GM23338 (cell line): ENCODE measurements around the gene MAD1L1. TPM values are rescaled to one million over a fixed set of nuclear protein-coding genes. Genes with fewer than 3 reads are reported as not detected.

Experiments
- ATAC-seq: fragments of 200-7000 bp; cut with Tn5 transposase; 3 replicates; pipeline ENCODE4 v1.9.1; 2020
- DNase-seq: peaks from one replicate; pipeline ENCODE4 v3.0.0-alpha.2; 2015; ENCODE audit warnings: low spot score
- H2AFZ ChIP-seq: fragments of 200-600 bp; sonication (generic); 2 replicates; pipeline ENCODE4 v1.8.0; 2016; ENCODE audit warnings: antibody characterized with exemption, mild to moderate bottlenecking, moderate library complexity
- H3F3A ChIP-seq: fragments of 200-600 bp; sonication (generic); replicated peaks from 2 replicates; pipeline ENCODE4 v1.8.0; 2017; ENCODE audit warnings: antibody characterized with exemption, mixed run types, low read depth
- H3K27ac ChIP-seq: fragments of 200-600 bp; sonication (generic); 2 replicates; pipeline ENCODE4 v1.6.1; 2016; ENCODE audit warnings: low read depth
- H3K27me3 ChIP-seq: fragments of 200-600 bp; sonication (generic); 2 replicates; pipeline ENCODE4 v1.8.0; 2016; ENCODE audit warnings: mild to moderate bottlenecking, mixed run types, moderate library complexity; ENCODE audit not compliant: insufficient read depth
- H3K36me3 ChIP-seq: fragments of 200-600 bp; sonication (generic); 2 replicates; pipeline ENCODE4 v1.8.0; 2016; ENCODE audit warnings: mild to moderate bottlenecking; ENCODE audit not compliant: insufficient read depth
- H3K4me1 ChIP-seq: fragments of 200-600 bp; sonication (generic); 2 replicates; pipeline ENCODE4 v1.8.0; 2016; ENCODE audit warnings: mild to moderate bottlenecking, moderate library complexity; ENCODE audit not compliant: insufficient read depth
- H3K4me2 ChIP-seq: fragments of 200-600 bp; sonication (generic); 2 replicates; pipeline ENCODE4 v1.7.1; 2017; ENCODE audit warnings: mixed run types
- H3K4me3 ChIP-seq: fragments of 200-600 bp; sonication (generic); 2 replicates; pipeline ENCODE4 v1.6.1; 2016; ENCODE audit warnings: mixed run types
- H3K79me2 ChIP-seq: fragments of 200-600 bp; sonication (generic); replicated peaks from 2 replicates; pipeline ENCODE4 v1.8.0; 2017; ENCODE audit warnings: mild to moderate bottlenecking; ENCODE audit not compliant: insufficient read depth
- H3K9me2 ChIP-seq: fragments of 200-600 bp; sonication (generic); 2 replicates; pipeline ENCODE4 v1.8.0; 2017; ENCODE audit not compliant: insufficient read depth
- H4K20me1 ChIP-seq: fragments of 200-600 bp; sonication (generic); replicated peaks from 2 replicates; pipeline ENCODE4 v1.8.0; 2017; ENCODE audit warnings: mild to moderate bottlenecking; ENCODE audit not compliant: insufficient read depth
- H3K27ac Mint-ChIP-seq: 2 replicates; pipeline ENCODE4 v1.8.0; 2020; ENCODE audit warnings: inconsistent platforms, mild to moderate bottlenecking, moderate library complexity, mixed read lengths
- H3K27me3 Mint-ChIP-seq: 3 replicates; pipeline ENCODE4 v1.8.0; 2022; ENCODE audit warnings: low read depth, mild to moderate bottlenecking, moderate library complexity, mixed read lengths, inconsistent platforms; ENCODE audit not compliant: insufficient read depth, poor library complexity
- H3K36me3 Mint-ChIP-seq: 3 replicates; pipeline ENCODE4 v1.8.0; 2021; ENCODE audit warnings: low read depth, mild to moderate bottlenecking, inconsistent platforms, moderate library complexity, mixed read lengths
- H3K4me1 Mint-ChIP-seq: 3 replicates; pipeline ENCODE4 v1.8.0; 2020; ENCODE audit warnings: mild to moderate bottlenecking, inconsistent platforms, mixed read lengths
- H3K4me3 Mint-ChIP-seq: 3 replicates; pipeline ENCODE4 v1.8.0; 2021; ENCODE audit warnings: moderate library complexity, mild to moderate bottlenecking, inconsistent platforms, mixed read lengths
- H3K9me3 Mint-ChIP-seq: 3 replicates; pipeline ENCODE4 v1.8.0; 2020; ENCODE audit warnings: moderate library complexity, mild to moderate bottlenecking, inconsistent platforms, mixed read lengths
- EZH2phosphoT487 ChIP-seq: fragments of 200-600 bp; sonication (generic); IDR thresholded peaks from one replicate; pipeline ENCODE4 v1.8.1; 2018; ENCODE audit warnings: antibody characterized with exemption; ENCODE audit not compliant: unreplicated experiment
- JUNB ChIP-seq: IDR thresholded peaks from one replicate; pipeline ENCODE4 v1.6.1; 2016; ENCODE audit warnings: antibody characterized with exemption; ENCODE audit not compliant: unreplicated experiment
- NANOG ChIP-seq: IDR thresholded peaks from 2 replicates; pipeline ENCODE4 v1.6.1; 2016; ENCODE audit warnings: antibody characterized with exemption, borderline replicate concordance
- POLR2AphosphoS5 ChIP-seq: IDR thresholded peaks from 2 replicates; pipeline ENCODE4 v1.6.1; 2016; ENCODE audit warnings: antibody characterized with exemption, low read depth
- STAT1 ChIP-seq: IDR thresholded peaks from one replicate; pipeline ENCODE4 v1.6.1; 2016; ENCODE audit warnings: antibody characterized with exemption; ENCODE audit not compliant: unreplicated experiment
- ZNF331 ChIP-seq: fragments of 250-450 bp; sonication (Bioruptor Pico); IDR thresholded peaks from 2 replicates; pipeline ENCODE4 v1.5.0; 2020; ENCODE audit warnings: low read depth, mild to moderate bottlenecking, moderate library complexity
- polyA plus RNA-seq: library from polyadenylated mRNA; unstranded; fragments of >200 nt; fragmentation: Nextera tagmentation; extraction: Ambion mirVana; gene quantifications from 2 replicates; pipeline ENCODE4 v1.2.1, GENCODE V29; 2016
- total RNA-seq: library from RNA; depleted of rRNA; stranded (reverse); fragments of >200 nt; shearing (Covaris generic); gene quantifications from 2 replicates; pipeline ENCODE4 v1.2.3, GENCODE V29; 2014
- TF ChIP-seq, protein P1 (sequence below), 2 experiments: fragments of 200-600 bp in 1 of 2; sonication (generic) in 1 of 2; conservative IDR thresholded peaks; 2 replicates each; pipeline versions ENCODE4 v1.5.1 to v1.6.1; 2016 to 2017; ENCODE audit warnings: antibody characterized with exemption in 2 of 2, low read depth in 2 of 2, mild to moderate bottlenecking in 2 of 2, moderate library complexity in 1 of 2
- TF ChIP-seq, protein P2 (sequence below): IDR thresholded peaks from one replicate; pipeline ENCODE4 v1.6.1; 2018; ENCODE audit warnings: antibody characterized with exemption; ENCODE audit not compliant: unreplicated experiment
- TF ChIP-seq, protein P3 (sequence below): fragments of 250-450 bp; sonication (Bioruptor Pico); IDR thresholded peaks from 2 replicates; pipeline ENCODE4 v1.5.0; 2020; ENCODE audit warnings: mild to moderate bottlenecking, moderate library complexity

The MAD1L1 gene
- total and polyA plus RNA-seq, 2 experiments from 2014 or later, result 40.3 to 59.3 TPM

DNA sequence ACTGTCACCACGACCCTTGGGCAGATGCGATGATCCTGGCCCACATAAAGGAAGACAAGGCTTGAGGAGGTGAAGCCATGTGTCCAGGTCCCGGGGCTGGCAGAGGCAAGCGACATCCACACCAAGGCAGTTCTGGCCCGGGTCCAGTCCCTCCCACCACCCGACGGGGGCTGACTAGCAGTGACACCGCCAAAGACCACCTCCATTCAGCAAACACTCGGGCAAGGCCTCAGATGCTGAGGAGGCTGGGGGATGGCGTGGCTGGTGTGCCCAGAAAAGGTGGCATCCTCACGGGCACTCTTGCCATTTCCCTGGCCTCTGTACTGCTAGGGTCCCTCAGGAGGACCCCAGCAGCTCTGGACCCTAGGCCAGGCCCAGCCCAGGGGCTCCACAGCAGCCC, 343.7 kb downstream of the MAD1L1 start:
- DNase-seq, result no peak
- Mint-ChIP-seq H3K9me3 (peaks cover 20% of the 10 kb centered on the region), H3K27ac (no peak overlapping the region), H3K27me3 (peaks cover 18% of the 10 kb centered on the region), H3K36me3 (peaks cover 34% of the 10 kb centered on the region), H3K4me3 (no peak overlapping the region), H3K4me1 (no peaks in the 10 kb centered on the region)
- no peaks in the 10 kb centered on the region for H3K36me3 ChIP-seq
- peaks cover 18% of the 10 kb centered on the region for H3F3A ChIP-seq
- TF ChIP-seq, protein P1, sequence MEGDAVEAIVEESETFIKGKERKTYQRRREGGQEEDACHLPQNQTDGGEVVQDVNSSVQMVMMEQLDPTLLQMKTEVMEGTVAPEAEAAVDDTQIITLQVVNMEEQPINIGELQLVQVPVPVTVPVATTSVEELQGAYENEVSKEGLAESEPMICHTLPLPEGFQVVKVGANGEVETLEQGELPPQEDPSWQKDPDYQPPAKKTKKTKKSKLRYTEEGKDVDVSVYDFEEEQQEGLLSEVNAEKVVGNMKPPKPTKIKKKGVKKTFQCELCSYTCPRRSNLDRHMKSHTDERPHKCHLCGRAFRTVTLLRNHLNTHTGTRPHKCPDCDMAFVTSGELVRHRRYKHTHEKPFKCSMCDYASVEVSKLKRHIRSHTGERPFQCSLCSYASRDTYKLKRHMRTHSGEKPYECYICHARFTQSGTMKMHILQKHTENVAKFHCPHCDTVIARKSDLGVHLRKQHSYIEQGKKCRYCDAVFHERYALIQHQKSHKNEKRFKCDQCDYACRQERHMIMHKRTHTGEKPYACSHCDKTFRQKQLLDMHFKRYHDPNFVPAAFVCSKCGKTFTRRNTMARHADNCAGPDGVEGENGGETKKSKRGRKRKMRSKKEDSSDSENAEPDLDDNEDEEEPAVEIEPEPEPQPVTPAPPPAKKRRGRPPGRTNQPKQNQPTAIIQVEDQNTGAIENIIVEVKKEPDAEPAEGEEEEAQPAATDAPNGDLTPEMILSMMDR (conservative IDR thresholded peaks at IDR 0.05; ENCODE audit: low read depth in 2 of 2), result no peak
- TF ChIP-seq ZNF331, result no peak
- TF ChIP-seq, protein P2, sequence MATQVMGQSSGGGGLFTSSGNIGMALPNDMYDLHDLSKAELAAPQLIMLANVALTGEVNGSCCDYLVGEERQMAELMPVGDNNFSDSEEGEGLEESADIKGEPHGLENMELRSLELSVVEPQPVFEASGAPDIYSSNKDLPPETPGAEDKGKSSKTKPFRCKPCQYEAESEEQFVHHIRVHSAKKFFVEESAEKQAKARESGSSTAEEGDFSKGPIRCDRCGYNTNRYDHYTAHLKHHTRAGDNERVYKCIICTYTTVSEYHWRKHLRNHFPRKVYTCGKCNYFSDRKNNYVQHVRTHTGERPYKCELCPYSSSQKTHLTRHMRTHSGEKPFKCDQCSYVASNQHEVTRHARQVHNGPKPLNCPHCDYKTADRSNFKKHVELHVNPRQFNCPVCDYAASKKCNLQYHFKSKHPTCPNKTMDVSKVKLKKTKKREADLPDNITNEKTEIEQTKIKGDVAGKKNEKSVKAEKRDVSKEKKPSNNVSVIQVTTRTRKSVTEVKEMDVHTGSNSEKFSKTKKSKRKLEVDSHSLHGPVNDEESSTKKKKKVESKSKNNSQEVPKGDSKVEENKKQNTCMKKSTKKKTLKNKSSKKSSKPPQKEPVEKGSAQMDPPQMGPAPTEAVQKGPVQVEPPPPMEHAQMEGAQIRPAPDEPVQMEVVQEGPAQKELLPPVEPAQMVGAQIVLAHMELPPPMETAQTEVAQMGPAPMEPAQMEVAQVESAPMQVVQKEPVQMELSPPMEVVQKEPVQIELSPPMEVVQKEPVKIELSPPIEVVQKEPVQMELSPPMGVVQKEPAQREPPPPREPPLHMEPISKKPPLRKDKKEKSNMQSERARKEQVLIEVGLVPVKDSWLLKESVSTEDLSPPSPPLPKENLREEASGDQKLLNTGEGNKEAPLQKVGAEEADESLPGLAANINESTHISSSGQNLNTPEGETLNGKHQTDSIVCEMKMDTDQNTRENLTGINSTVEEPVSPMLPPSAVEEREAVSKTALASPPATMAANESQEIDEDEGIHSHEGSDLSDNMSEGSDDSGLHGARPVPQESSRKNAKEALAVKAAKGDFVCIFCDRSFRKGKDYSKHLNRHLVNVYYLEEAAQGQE, result no peak
- no peak for TF ChIP-seq NANOG
- TF ChIP-seq, protein P3, sequence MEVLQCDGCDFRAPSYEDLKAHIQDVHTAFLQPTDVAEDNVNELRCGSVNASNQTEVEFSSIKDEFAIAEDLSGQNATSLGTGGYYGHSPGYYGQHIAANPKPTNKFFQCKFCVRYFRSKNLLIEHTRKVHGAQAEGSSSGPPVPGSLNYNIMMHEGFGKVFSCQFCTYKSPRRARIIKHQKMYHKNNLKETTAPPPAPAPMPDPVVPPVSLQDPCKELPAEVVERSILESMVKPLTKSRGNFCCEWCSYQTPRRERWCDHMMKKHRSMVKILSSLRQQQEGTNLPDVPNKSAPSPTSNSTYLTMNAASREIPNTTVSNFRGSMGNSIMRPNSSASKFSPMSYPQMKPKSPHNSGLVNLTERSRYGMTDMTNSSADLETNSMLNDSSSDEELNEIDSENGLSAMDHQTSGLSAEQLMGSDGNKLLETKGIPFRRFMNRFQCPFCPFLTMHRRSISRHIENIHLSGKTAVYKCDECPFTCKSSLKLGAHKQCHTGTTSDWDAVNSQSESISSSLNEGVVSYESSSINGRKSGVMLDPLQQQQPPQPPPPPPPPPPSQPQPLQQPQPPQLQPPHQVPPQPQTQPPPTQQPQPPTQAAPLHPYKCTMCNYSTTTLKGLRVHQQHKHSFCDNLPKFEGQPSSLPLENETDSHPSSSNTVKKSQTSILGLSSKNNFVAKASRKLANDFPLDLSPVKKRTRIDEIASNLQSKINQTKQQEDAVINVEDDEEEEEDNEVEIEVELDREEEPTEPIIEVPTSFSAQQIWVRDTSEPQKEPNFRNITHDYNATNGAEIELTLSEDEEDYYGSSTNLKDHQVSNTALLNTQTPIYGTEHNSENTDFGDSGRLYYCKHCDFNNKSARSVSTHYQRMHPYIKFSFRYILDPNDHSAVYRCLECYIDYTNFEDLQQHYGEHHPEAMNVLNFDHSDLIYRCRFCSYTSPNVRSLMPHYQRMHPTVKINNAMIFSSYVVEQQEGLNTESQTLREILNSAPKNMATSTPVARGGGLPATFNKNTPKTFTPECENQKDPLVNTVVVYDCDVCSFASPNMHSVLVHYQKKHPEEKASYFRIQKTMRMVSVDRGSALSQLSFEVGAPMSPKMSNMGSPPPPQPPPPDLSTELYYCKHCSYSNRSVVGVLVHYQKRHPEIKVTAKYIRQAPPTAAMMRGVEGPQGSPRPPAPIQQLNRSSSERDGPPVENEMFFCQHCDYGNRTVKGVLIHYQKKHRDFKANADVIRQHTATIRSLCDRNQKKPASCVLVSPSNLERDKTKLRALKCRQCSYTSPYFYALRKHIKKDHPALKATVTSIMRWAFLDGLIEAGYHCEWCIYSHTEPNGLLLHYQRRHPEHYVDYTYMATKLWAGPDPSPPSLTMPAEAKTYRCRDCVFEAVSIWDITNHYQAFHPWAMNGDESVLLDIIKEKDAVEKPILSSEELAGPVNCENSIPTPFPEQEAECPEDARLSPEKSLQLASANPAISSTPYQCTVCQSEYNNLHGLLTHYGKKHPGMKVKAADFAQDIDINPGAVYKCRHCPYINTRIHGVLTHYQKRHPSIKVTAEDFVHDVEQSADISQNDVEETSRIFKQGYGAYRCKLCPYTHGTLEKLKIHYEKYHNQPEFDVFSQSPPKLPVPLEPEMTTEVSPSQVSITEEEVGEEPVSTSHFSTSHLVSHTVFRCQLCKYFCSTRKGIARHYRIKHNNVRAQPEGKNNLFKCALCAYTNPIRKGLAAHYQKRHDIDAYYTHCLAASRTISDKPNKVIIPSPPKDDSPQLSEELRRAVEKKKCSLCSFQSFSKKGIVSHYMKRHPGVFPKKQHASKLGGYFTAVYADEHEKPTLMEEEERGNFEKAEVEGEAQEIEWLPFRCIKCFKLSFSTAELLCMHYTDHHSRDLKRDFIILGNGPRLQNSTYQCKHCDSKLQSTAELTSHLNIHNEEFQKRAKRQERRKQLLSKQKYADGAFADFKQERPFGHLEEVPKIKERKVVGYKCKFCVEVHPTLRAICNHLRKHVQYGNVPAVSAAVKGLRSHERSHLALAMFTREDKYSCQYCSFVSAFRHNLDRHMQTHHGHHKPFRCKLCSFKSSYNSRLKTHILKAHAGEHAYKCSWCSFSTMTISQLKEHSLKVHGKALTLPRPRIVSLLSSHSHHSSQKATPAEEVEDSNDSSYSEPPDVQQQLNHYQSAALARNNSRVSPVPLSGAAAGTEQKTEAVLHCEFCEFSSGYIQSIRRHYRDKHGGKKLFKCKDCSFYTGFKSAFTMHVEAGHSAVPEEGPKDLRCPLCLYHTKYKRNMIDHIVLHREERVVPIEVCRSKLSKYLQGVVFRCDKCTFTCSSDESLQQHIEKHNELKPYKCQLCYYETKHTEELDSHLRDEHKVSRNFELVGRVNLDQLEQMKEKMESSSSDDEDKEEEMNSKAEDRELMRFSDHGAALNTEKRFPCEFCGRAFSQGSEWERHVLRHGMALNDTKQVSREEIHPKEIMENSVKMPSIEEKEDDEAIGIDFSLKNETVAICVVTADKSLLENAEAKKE, result no peak
- TF ChIP-seq STAT1, result no peak
- no peak for TF ChIP-seq EZH2phosphoT487
- no peak for TF ChIP-seq POLR2AphosphoS5
- no peak for TF ChIP-seq JUNB
- no peak overlapping the region for H3K4me2 ChIP-seq
- no peaks in the 10 kb centered on the region for H3K79me2 ChIP-seq
- no peak overlapping the region for H3K4me3 ChIP-seq
- H3K27me3 ChIP-seq, result no peaks in the 10 kb centered on the region
- H3K27ac ChIP-seq, result no peak overlapping the region
- no peaks in the 10 kb centered on the region for H3K9me2 ChIP-seq
- no peak for ATAC-seq
- no peak overlapping the region for H2AFZ ChIP-seq
- no peaks in the 10 kb centered on the region for H3K4me1 ChIP-seq
- no peaks in the 10 kb centered on the region for H4K20me1 ChIP-seq
